ENCODE data around the gene ABHD12. TPM values are rescaled to one million over a fixed set of nuclear protein-coding genes. Genes with fewer than 3 reads are reported as not detected.

Gene ABHD12
- 10 to 100 TPM; 11.9 to 18.4 (median 13.8) TPM for total RNA-seq

DNA sequence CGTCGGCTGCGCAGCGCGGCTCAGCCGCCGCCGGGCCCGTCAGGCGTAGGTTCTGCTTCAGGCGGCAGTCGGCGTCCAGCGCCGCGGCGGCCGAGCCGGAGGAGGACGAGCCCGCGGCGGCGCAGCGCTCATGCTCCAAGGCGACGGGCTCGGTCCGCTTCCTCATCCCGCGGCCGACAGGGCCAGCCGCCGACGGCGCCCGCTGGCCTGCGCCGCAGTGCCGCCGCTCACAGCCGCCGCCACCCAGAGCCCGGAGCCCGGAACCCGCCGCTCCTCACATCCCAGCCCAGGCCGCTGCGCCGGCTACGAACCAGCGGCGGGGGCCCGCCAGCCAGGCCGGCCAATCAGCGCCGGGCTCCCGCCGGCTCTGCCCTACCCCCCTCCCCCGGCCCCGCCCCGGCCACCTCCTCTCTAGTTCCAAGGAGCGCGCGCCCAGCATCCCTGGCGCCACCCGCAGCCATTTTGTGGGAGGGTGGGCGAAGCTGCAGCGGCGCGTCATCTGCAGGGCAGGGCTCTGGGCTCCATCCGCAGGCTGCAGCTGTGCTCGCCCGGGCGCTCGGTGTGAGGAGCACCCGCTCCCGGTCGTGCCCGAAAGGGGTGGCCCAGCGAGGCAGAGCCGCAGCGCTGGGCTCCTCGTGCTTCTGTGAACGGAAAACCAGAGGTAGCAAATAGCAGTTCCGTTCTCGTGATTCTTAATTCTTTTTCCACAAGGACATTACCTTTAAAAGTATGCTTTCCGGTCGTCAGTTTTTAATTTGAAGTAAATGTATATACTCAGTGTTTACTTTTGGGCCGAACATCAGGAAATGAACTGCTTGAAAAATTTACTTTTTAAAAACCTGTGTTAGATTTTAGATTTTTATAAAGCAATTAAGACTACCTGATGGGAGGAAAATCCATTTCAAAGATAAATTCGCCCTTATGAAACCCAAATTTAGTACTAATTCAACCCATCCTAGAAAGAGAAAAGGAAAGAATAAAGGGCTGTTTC lies at the start of gene ABHD12:
ABHD12 (minus strand) TSS at position 298 of the 991 bp plus-strand sequence; CDS start at position 166, 132 bp downstream.
- ATAC-seq = peak; percentile 94 to 95
- Histone ChIP-seq H3K36me3 (no peaks in the 10 kb centered on the region), H3K4me1 (peaks cover 9 to 12% of the 10 kb centered on the region in 2 donors), H3K27ac (peak within 1 kb of the TSS; percentile 71 to 86 (median 84)), H3K4me3 (peak within 1 kb of the TSS; percentile 72 to 99 (median 84)), H3K27me3 (no peaks in the 10 kb centered on the region), H3K9me3 (no peaks in the 10 kb centered on the region)
- in situ Hi-C loops (cut with MboI; ENCODE audit: low sequenced_read_pairs in 4 of 4) = loop anchor here (10.0 to 25.0 kb wide), 7 partner anchors 86 to 396 kb away; partner anchors contain the start of genes APMAP (in 3 of the 4), ENTPD6 (in 1 of the 4) and ZNF337 (in 1 of the 4)
- intact Hi-C loops (cut with DNase I; ENCODE audit: low total_unique reads) = loop anchor here (2.0 to 5.0 kb wide), 6 partner anchors 144 to 398 kb away; partner anchors contain the start of genes APMAP, ENTPD6, NANP and VSX1
- peak; percentile 90 to 95 for DNase-seq
- TF ChIP-seq POLR2A (IDR thresholded peaks at IDR 0.05) = peak; percentile 64 to 69
- TF ChIP-seq, protein P1, sequence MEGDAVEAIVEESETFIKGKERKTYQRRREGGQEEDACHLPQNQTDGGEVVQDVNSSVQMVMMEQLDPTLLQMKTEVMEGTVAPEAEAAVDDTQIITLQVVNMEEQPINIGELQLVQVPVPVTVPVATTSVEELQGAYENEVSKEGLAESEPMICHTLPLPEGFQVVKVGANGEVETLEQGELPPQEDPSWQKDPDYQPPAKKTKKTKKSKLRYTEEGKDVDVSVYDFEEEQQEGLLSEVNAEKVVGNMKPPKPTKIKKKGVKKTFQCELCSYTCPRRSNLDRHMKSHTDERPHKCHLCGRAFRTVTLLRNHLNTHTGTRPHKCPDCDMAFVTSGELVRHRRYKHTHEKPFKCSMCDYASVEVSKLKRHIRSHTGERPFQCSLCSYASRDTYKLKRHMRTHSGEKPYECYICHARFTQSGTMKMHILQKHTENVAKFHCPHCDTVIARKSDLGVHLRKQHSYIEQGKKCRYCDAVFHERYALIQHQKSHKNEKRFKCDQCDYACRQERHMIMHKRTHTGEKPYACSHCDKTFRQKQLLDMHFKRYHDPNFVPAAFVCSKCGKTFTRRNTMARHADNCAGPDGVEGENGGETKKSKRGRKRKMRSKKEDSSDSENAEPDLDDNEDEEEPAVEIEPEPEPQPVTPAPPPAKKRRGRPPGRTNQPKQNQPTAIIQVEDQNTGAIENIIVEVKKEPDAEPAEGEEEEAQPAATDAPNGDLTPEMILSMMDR (IDR thresholded peaks at IDR 0.05 in 4 of 5, conservative IDR thresholded peaks at IDR 0.05 in 1 of 5) = no peak

DNA sequence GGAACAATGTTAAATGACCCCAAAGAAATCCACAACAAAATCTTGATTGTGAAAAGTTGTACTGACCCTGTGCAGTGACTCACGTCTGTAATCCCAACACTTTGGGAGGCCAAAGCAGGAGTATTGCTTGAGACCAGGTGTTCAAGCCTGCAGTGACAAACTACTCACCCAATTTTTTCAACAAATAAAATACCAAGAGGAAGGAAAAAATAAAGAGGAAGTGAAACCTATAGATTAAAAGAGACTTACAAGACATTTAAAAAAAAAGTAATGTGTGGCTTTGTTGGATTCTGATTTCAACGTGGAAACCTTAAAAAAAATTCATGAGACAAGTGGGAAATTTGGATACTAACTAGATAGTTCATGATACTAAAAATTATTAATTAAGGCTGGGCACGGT lies 48.7 kb upstream of the ABHD12 start:
- in situ Hi-C loops (cut with MboI; ENCODE audit: low sequenced_read_pairs in 4 of 4) = loop anchor here in 1 of 4 donors (10.0 kb wide), 1 partner anchor 65 kb away; no protein-coding TSS in a partner anchor
- TF ChIP-seq POLR2A (IDR thresholded peaks at IDR 0.05) = no peak
- TF ChIP-seq, protein P1 (IDR thresholded peaks at IDR 0.05 in 4 of 5, conservative IDR thresholded peaks at IDR 0.05 in 1 of 5) = no peak

DNA sequence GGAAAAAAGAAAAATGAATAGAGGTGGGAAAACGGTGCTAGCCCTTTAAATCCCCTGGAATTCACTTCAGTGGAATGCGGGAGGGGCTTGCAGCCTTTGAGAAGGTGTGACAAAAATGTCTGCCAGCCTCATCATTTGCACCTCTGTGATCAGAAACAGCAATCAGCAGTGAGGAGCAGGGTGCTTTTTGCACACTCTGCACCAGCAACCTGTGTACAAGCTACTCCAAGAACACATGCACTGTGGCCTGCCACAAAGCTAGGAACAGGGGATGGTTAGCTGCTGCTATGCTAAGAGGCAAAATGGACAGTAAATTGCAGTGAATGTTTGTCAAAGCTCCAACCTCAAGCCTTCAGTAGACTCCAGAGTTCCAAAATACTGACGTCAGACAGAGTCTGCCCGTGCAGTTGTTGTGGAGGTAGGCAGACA lies 46.5 kb upstream of the ABHD12 start:
- intact Hi-C loops (cut with DNase I; ENCODE audit: low total_unique reads) = no loop called here
- Histone ChIP-seq H3K4me3 (no peak overlapping the region), H3K27me3 (no peaks in the 10 kb centered on the region), H3K9me3 (no peaks in the 10 kb centered on the region), H3K4me1 (no peaks in the 10 kb centered on the region), H3K36me3 (no peaks in the 10 kb centered on the region), H3K27ac (no peak overlapping the region)
- ATAC-seq (no peak), DNase-seq (no peak)
- TF ChIP-seq POLR2A (IDR thresholded peaks at IDR 0.05) = no peak
- TF ChIP-seq, protein P1 (IDR thresholded peaks at IDR 0.05 in 4 of 5, conservative IDR thresholded peaks at IDR 0.05 in 1 of 5) = no peak
- in situ Hi-C loops (cut with MboI; ENCODE audit: low sequenced_read_pairs in 4 of 4) = loop anchor here in 1 of 4 donors (10.0 kb wide), 1 partner anchor 62 kb away; no protein-coding TSS in a partner anchor

More for the DNA sequence above, 48.7 kb upstream of the ABHD12 start:
- no peak overlapping the region for H3K27ac ChIP-seq
- H3K9me3 ChIP-seq = no peaks in the 10 kb centered on the region
- DNase-seq (no peak), ATAC-seq (no peak)
- H3K36me3 ChIP-seq = no peaks in the 10 kb centered on the region
- no peaks in the 10 kb centered on the region for H3K4me1 ChIP-seq
- intact Hi-C loops (cut with DNase I; ENCODE audit: low total_unique reads) = no loop called here
- H3K4me3 ChIP-seq = no peak overlapping the region
- no peaks in the 10 kb centered on the region for H3K27me3 ChIP-seq

DNA sequence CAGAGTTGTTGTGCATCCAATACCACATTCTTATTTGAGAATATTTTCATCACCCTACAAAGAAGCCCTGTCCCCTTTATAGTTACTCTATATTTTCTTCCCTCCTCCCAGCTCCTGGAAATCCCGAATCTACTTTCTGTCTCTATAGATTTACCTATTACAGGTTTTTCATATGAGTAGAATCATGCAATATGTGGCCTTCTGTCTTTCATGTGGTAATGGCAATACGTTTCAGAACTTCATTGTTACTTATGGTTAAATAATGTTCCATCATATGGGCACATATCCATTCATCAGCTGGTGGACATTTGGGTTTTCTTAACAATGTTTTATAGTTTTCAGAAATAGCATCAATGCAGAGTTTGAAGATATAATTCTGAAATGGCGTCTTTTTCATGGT lies 33.9 kb upstream of the ABHD12 start:
- DNase-seq (no peak), ATAC-seq (no peak)
- TF ChIP-seq, protein P1 (IDR thresholded peaks at IDR 0.05 in 4 of 5, conservative IDR thresholded peaks at IDR 0.05 in 1 of 5) = no peak
- TF ChIP-seq POLR2A (IDR thresholded peaks at IDR 0.05) = no peak
- Histone ChIP-seq H3K27ac (no peak overlapping the region), H3K4me3 (no peak overlapping the region), H3K4me1 (no peaks in the 10 kb centered on the region), H3K36me3 (no peaks in the 10 kb centered on the region), H3K27me3 (no peaks in the 10 kb centered on the region), H3K9me3 (no peaks in the 10 kb centered on the region)
- in situ Hi-C loops (cut with MboI; ENCODE audit: low sequenced_read_pairs in 4 of 4) (no loop called here), intact Hi-C loops (cut with DNase I; ENCODE audit: low total_unique reads) (no loop called here)
